ENCODE data around the gene UBR1.

DNA sequence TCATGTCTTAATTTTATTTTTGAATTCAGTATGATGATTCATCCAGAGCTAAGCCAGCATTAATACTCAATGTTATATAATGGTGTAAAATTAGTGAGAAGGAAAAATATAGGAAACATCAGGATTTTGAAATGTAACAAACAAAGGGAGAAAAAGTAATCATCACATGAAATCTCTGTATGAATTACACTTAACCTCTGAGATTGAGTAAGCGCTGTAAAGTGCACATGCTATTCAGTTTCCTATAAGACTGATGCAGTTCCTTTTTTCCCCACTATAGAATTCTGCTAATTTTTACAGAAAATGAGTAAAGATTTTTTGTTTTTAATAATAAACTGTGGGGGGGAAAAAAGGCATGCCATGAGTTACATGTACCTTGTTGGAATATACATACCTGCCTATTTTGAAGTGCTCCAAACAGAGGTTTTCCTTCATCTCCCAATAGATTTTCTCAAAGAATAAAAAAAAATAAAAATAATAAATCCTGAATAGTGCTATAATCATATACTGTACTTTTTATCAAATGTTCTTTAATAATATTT lies 121.3 kb downstream of the UBR1 start:
- TF ChIP-seq FOXP2 (optimal IDR thresholded peaks at IDR 0.05; ENCODE audit: control extremely low read depth, extremely low read length, insufficient read depth) = no peak
- TF ChIP-seq POLR2AphosphoS5 (IDR thresholded peaks at IDR 0.05; ENCODE audit: borderline replicate concordance, low read depth, low read length) = no peak
- TF ChIP-seq EZH2 (IDR thresholded peaks at IDR 0.05) = no peak
